Ishikawa (cell line): ENCODE data around the gene ADAMTS16.

Experiments used
- TCF12 ChIP-seq: IDR thresholded peaks from 2 replicates; pipeline ENCODE4 v1.6.1; 2012; ENCODE audit warnings: low read depth
- YY1 ChIP-seq: IDR thresholded peaks from 2 replicates; pipeline ENCODE4 v1.6.1; 2012; ENCODE audit warnings: low read depth

DNA sequence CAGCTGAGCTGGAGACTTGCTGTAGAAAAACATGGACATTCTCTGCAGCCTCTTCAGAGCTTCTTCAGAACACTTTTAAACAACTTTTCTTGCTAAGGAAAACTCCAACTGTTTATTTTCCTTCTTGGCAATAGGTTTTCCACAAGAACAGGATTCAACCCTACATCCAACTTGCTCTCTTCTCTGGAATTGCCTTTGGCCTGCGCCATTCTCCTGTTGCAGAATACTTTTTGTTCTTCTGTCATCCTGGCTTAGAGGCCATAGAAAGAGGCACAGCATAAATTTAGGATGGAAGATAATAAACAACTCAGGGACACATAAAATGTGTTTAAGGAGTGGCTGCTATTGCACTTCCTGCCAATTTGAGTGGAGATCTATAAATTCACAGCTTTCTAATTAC is 227.6 kb downstream of the ADAMTS16 start:
- TF ChIP-seq YY1 (no peak), TCF12 (no peak)
